ENCODE results near the gene ZNF865. TPM values are rescaled to one million over a fixed set of nuclear protein-coding genes. Genes with fewer than 3 reads are reported as not detected.

The ZNF865 gene
- total RNA-seq, 4 donors from 2014 or later = 8.6 to 18.9 (median 14.3) TPM

GRCh38 chr19:55654323-55654867, 48.9 kb downstream of the ZNF865 start:
- Histone ChIP-seq H3K36me3 (peaks cover 0 to 9% (median 0%) of the 10 kb centered on the region in 3 donors), H3K9me3 (no peaks in the 10 kb centered on the region), H3K27me3 (no peaks in the 10 kb centered on the region), H3K27ac (peak overlapping the region; percentile 97 to 100 (median 98)), H3K4me1 (peaks cover 8 to 48% (median 36%) of the 10 kb centered on the region in 4 donors), H3K4me3 (peak overlapping the region; percentile 66 to 99 (median 83))
- DNase-seq = peak; percentile 99 to 100 (median 100)
- TF ChIP-seq CTCF (IDR thresholded peaks at IDR 0.05) = no peak
- no peak for TF ChIP-seq POLR2A (IDR thresholded peaks at IDR 0.05)

GRCh38 chr19:55654868-55655647, 49.6 kb downstream of the ZNF865 start, which contains the start of gene U2AF2:
U2AF2 (plus strand) TSS chr19:55655035; CDS start chr19:55655105, 70 bp downstream.
- peak within 1 kb of the TSS; percentile 66 to 99 (median 83) for H3K4me3 ChIP-seq
- H3K27ac ChIP-seq = peak within 1 kb of the TSS; percentile 97 to 100 (median 98)
- peak; percentile 94 to 99 (median 98) for DNase-seq
- H3K36me3 ChIP-seq = peaks cover 0 to 15% (median 0%) of the 10 kb centered on the region in 3 donors
- H3K27me3 ChIP-seq = no peaks in the 10 kb centered on the region
- TF ChIP-seq CTCF (IDR thresholded peaks at IDR 0.05) = peak in 1 of 6 experiments; percentile 3
- peak; percentile 57 to 68 for TF ChIP-seq POLR2A (IDR thresholded peaks at IDR 0.05)
- peaks cover 8 to 48% (median 38%) of the 10 kb centered on the region in 4 donors for H3K4me1 ChIP-seq
- no peaks in the 10 kb centered on the region for H3K9me3 ChIP-seq

- Histone ChIP-seq H3K27me3 (no peaks in the 10 kb centered on the region), H3K36me3 (peaks cover 0 to 21% (median 0%) of the 10 kb centered on the region in 3 donors), H3K9me3 (no peaks in the 10 kb centered on the region), H3K4me3 (peak overlapping the region; percentile 66 to 99 (median 83)), H3K4me1 (peaks cover 8 to 48% (median 38%) of the 10 kb centered on the region in 4 donors), H3K27ac (peak overlapping the region; percentile 97 to 100 (median 98))
- no peak for TF ChIP-seq CTCF (IDR thresholded peaks at IDR 0.05)
- TF ChIP-seq POLR2A (IDR thresholded peaks at IDR 0.05) = no peak
- DNase-seq = no peak
Observed at GRCh38 chr19:55655648-55656040, 50.2 kb downstream of the ZNF865 start.

DNA sequence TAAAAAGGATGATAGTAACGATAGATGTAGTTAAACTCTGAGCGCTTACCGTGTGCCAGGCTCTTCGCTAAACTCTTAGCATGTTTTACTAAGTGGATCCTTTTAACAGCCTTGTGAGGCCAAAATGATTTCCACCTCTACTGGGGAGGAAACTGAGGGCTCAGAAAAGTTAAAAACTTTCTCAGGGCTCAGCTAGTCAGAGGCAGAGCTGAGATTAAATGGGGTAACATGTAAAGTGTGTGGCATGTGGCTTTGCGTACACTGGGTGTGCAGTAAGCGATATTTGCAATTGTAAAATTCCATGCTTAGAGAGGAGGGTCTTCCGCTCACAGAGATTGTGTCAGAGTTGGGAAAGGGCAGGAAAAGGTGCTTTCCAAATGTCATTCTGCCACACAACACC, 51.1 kb downstream of the ZNF865 start:
- Histone ChIP-seq H3K4me3 (peak overlapping the region; percentile 66 to 99 (median 83)), H3K36me3 (peaks cover 0 to 30% (median 0%) of the 10 kb centered on the region in 3 donors)

More for the DNA sequence above, 51.1 kb downstream of the ZNF865 start:
- TF ChIP-seq CTCF (IDR thresholded peaks at IDR 0.05) (no peak), POLR2A (IDR thresholded peaks at IDR 0.05) (no peak)
- Histone ChIP-seq H3K27me3 (no peaks in the 10 kb centered on the region), H3K27ac (no peak overlapping the region), H3K9me3 (no peaks in the 10 kb centered on the region), H3K4me1 (peaks cover 8 to 48% (median 38%) of the 10 kb centered on the region in 4 donors)
- DNase-seq = no peak

Measured in Peyer's patch (tissue), 4 donors.